HG03342 (cell line): Measurements from ENCODE around the gene PTGDR2.

Experiments
- ATAC-seq: cut with Tn5 transposase; IDR thresholded peaks from one replicate; pipeline ENCODE4 v1.9.1; 2021; ENCODE audit warnings: mild to moderate bottlenecking, moderate library complexity; ENCODE audit not compliant: unreplicated experiment

PTGDR2 gene

GRCh38 chr11:60859616-60860250, 4.0 kb upstream of the PTGDR2 start:
- no peak for ATAC-seq

- ATAC-seq = no peak
Measured at GRCh38 chr11:60858731-60859464, 3.1 kb upstream of the PTGDR2 start.

GRCh38 chr11:60858236-60858635, 2.5 kb upstream of the PTGDR2 start:
- no peak for ATAC-seq

- ATAC-seq = no peak
Measured at GRCh38 chr11:60857378-60858232, 1.9 kb upstream of the PTGDR2 start.

GRCh38 chr11:60854847-60855725, 664 bp downstream of the PTGDR2 start:
- no peak for ATAC-seq

- ATAC-seq = no peak
Measured at GRCh38 chr11:60854140-60854846, 1.5 kb downstream of the PTGDR2 start.

GRCh38 chr11:60852982-60853950, 2.5 kb downstream of the PTGDR2 start:
- ATAC-seq = no peak

- ATAC-seq = no peak
Measured at GRCh38 chr11:60852117-60852981, 3.4 kb downstream of the PTGDR2 start.

GRCh38 chr11:60851327-60852104, 4.2 kb downstream of the PTGDR2 start:
- no peak for ATAC-seq

- no peak for ATAC-seq
Measured at GRCh38 chr11:60849641-60850520, 5.9 kb downstream of the PTGDR2 start.

GRCh38 chr11:60848714-60849151, 7.0 kb downstream of the PTGDR2 start:
- ATAC-seq = no peak

GRCh38 chr11:60847896-60848295, 7.9 kb downstream of the PTGDR2 start:
- ATAC-seq = no peak

GRCh38 chr11:60847281-60847680, 8.5 kb downstream of the PTGDR2 start:
- ATAC-seq = no peak

- ATAC-seq = no peak
Measured at GRCh38 chr11:60845338-60845737, 10.4 kb downstream of the PTGDR2 start.

GRCh38 chr11:60844870-60845221, 10.9 kb downstream of the PTGDR2 start:
- ATAC-seq = no peak
